GM18502 (cell line): ENCODE measurements around the gene FBXO31.
A peak's percentile ranks its signal among the peaks of the same experiment; 100 is the strongest.
"Not testable (repeated sequence)": the region's sequence is repeated elsewhere in the genome, so short reads cannot be mapped to it uniquely, and the experiment has no call there.

Experiments
- ATAC-seq: cut with Tn5 transposase; IDR thresholded peaks from one replicate; pipeline ENCODE4 v1.9.1; 2021; ENCODE audit warnings: mild to moderate bottlenecking; ENCODE audit not compliant: unreplicated experiment, poor library complexity

FBXO31 gene

DNA sequence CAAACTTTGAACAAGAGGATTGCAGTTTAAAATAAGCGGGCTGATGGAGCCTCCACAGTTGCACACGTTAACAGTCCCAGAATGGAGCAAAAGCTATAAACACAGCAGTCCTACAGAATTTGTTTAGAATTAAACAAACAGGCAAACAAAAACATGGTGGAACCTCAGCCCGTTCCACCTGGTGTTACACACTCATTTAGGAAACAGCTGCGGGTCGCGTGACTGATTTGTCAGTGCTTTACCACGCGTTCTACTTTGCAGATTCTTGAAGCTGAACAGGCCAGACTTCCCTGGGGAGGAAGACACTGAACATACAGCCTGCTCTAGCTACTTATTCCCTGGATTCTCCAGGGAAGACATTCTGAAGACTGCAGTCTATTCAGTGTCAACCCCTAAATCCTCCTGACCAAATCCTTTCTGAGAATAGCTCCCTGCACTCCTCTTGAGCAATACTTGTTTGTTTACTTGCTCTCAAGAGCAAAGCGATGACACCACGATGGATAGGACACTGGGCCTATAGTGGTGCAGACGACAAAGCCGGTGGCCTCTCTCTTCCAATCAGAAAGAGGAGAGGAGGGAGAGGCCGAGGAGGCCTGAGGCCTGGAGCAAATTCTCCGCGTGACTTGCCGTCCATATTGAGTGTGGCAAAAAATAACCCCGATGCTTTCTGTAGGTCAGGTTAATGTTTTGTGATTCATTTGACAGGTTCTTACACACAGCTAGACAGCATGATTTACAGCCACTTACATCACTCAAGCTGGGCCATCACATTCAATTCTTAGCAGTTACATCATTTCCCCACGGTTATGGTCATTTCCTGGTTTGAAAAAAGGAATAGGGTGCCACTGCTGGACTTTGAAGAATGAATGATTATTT lies 4.6 kb upstream of the FBXO31 start:
- peak; percentile 50 for ATAC-seq

GRCh38 chr16:87384875-87385167 lies 1.2 kb upstream of the FBXO31 start:
- not testable (repeated sequence) for ATAC-seq

GRCh38 chr16:87384162-87384874 lies 742 bp upstream of the FBXO31 start:
- ATAC-seq = peak; percentile 13

DNA sequence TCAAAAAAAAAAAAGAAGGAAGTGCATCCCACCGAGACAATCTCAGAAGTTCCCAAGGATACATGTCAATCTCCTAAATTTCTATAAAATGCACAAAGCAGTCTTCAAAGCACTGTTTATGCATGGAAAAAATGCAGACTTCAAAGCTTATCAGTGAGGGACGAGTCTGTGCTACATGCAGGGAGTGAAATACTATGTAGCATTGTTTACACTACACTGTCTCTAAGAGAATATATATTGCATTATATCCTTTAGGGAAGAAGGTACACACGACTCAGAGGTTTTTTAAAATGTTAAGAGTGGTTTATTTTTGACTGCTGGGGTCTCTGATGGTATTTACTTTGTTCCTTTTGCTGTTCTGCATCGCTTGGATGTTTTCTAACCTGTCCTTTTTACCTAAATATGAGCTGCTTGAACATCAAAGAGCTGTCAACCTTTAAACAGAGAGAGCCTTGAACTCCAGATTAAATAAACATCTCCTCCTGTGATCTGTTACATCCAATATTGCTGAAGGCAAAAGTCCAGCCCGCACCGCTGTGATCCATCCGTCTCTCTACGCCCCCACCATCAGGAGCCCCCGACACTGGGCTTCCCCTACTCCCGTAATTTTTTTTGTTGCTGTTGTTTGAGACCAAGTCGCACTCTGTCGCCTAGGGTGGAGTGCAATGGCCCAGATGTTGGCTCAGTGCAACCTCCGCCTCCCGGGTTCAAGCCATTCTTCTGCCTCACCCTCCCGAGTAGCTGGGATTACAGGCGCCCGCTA lies 1.4 kb downstream of the FBXO31 start:
- ATAC-seq = no peak

GRCh38 chr16:87380881-87381280 lies 2.7 kb downstream of the FBXO31 start:
- ATAC-seq = no peak

- ATAC-seq = no peak
These were observed 3.2 kb downstream of the FBXO31 start for GRCh38 chr16:87380403-87380802.

DNA sequence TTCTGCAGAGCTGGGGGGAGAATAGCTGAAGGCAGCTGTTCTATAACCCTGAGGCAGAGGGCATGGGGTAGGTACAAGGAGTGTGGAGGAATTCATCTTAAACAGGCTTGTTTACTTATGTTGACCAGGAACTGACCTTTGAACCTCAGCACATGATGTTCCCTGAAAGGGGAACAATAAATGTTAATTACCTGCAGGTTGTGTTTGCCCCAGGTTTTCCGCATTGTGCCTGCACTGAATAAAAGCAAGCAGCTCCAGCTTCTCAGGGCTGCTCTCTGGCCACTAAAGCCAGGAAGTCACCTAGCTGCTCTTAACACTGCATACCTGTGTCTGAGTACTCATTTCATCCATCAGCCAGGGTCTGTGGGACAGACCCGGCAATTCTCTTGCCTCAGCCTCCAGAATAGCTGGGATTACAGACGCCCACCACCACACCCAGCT lies 4.2 kb downstream of the FBXO31 start:
- not testable (repeated sequence) for ATAC-seq

- no peak for ATAC-seq
These were observed 6.9 kb downstream of the FBXO31 start for GRCh38 chr16:87376660-87377059.

- no peak for ATAC-seq
These were observed 8.0 kb downstream of the FBXO31 start for GRCh38 chr16:87375426-87376135.

DNA sequence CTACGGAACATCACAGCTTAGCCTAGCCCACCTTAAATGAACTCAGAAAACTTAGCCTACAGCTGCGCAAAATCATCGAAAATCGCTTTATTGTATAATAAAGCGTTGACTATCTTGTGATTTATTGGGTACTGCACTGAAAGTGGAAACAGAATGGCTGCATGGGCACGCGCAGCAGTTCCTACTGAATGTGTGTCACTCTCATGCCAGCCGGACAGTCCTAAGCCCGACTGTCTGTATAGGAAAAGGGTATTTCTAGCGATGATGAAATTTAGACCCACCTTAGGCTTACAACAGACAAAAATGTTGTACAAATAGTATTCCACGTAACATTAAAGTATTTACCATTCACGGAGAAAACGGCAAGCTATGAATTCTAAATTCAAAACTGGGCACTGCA lies 9.3 kb downstream of the FBXO31 start:
- no peak for ATAC-seq

GRCh38 chr16:87372305-87372704 lies 11.3 kb downstream of the FBXO31 start:
- no peak for ATAC-seq

- no peak for ATAC-seq
These were observed 12.2 kb downstream of the FBXO31 start for GRCh38 chr16:87371261-87371866.

DNA sequence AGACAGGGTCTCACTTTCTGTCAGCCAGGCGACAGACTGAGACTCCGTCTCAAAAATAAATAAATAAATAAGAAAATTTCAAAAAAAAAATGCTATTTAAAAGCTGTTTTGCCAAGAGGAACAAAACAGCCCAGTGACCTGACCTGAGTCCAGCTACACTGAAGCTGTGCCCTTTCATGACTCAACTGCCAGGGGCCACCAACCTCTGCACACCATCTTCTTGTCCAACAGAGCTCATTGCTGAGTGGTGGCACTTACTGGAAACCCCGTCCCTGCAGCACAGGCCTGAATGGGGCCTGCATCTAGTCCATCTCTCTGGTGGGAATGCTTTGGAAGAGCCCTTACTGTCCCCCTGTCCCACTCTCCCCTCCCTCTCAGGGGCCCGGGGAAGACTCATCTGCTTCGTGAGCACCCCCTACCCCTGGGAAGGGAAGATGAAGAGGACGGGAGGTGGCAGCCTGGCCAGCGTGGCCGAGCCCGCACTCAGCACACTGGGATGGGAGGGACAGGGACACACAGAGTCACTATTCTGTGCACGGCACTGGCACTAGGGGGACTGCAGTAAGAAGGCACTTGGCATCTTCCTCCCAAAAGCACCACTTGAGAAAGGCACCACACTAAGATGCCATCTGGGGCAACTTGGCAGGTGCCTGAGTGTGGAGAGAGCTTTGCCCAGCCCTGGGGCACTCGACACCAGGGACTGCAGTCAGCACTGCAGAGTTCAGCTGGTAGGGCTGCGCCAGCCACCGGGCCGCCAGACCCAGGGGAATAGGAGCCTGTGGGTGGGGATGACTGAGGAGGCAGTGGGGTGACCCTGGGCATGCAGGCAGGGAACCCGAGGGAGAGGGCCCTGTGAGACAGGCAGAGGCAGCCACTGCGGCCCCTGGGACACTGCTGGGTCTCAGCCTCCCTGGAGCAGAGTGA lies 13.5 kb downstream of the FBXO31 start:
- no peak for ATAC-seq

- ATAC-seq = no peak
These were observed 14.3 kb downstream of the FBXO31 start for GRCh38 chr16:87369117-87369765.

- no peak for ATAC-seq
These were observed 15.4 kb downstream of the FBXO31 start for GRCh38 chr16:87368029-87368770.

DNA sequence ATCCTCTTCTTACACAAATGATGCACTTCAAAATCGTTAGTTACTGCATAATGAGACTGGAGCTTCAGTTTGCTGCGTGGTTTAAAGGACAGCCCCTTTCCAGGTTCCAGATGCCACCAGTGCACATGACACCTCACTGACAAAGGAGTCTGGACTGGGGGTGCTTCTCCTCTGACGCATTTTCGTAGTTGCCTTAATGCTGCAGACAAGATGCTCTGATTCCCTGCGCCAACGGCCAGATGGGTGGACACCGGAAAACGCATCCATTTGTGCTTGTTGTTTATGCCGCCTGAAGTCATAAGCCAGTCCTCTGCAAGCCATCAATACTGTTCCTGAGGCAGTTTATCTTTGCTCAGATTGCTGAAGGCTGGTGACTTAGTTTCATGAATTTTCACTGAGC lies 16.0 kb downstream of the FBXO31 start:
- no peak for ATAC-seq

GRCh38 chr16:87366930-87367329 lies 16.6 kb downstream of the FBXO31 start:
- ATAC-seq = no peak

- ATAC-seq = no peak
These were observed 17.3 kb downstream of the FBXO31 start for GRCh38 chr16:87366288-87366687.
